GM21390 (cell line): ENCODE data around the gene KLHL13.

ENCODE experiments used
- ATAC-seq: cut with Tn5 transposase; IDR thresholded peaks from one replicate; pipeline ENCODE4 v1.9.1; 2021; ENCODE audit not compliant: unreplicated experiment

KLHL13 gene

GRCh38 chrX:117892469-117892868, 224.1 kb downstream of the KLHL13 start:
- ATAC-seq = no peak

GRCh38 chrX:117871796-117872195, 244.8 kb downstream of the KLHL13 start:
- no peak for ATAC-seq

- no peak for ATAC-seq
These were observed 256.1 kb downstream of the KLHL13 start for GRCh38 chrX:117860517-117860916.

- ATAC-seq = no peak
These were observed 261.8 kb downstream of the KLHL13 start for GRCh38 chrX:117854806-117855205.

GRCh38 chrX:117851025-117851424, 265.6 kb downstream of the KLHL13 start:
- no peak for ATAC-seq
